GM18909 (cell line): ENCODE data around the gene CYP4F12.

ENCODE experiments used
- ATAC-seq: cut with Tn5 transposase; IDR thresholded peaks from one replicate; pipeline ENCODE4 v1.9.1; 2021; ENCODE audit warnings: mild to moderate bottlenecking; ENCODE audit not compliant: unreplicated experiment, poor library complexity

Gene CYP4F12

DNA sequence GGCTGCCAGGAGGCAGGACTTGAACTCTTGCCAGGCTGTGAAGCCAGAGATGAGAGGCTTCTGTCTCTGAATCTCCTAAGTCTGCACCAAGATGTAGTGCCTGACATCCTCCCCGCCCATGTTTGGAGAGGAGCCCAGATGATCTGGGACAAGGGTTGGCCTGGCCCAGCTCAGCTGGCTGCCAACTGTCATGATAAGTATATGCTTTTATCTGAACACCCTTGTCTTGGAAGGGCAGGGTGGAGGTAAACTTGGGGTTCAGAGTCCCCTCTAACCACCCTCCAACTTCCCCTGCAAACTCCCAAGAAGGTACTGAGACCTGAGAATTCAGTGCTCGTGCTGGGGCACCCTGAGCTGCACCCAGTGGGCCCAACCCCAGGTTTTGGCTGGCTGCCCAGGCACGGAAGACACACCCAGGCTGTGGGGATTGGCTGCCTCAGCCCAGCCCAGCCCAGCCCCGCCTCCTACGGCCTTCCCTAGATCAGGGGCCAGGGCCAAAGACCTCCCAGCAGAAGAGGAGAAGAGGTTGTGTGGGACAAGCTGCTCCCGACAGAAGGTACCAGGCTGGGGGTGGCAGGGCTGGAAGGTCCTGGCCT is at the start of gene CYP4F12:
Gene CYP4F12, plus strand, starts transcription at position 508 of the 596 bp plus-strand sequence. CDS start 443 bp downstream, outside the sequence.
- ATAC-seq: no peak

DNA sequence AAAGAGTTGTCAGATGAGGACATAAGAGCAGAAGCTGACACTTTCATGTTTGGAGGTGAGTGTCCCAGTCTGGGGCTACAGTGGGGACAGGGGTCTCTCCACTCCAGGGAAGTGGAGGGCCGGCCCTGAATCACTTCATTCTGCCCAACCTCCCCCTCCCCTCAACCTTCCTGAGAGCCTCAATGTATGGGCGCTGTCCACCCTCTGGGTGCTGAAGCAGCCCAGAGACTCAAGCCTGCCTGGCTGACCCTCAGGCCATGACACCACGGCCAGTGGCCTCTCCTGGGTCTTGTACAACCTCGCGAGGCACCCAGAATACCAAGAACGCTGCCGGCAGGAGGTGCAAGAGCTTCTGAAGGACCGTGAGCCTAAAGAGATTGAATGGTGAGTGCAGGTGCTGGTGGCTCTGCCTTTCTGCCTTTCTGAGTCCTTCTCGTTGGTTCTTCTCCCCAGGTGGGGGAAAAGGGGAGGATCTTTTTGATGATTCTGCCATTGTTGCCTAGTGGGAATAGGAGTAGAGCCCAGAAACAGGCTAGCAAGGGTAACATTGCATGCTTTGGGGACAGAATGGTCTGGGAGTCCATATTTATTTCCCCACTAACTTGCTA is 49.1 kb upstream of the CYP4F12 start:
- no peak for ATAC-seq

DNA sequence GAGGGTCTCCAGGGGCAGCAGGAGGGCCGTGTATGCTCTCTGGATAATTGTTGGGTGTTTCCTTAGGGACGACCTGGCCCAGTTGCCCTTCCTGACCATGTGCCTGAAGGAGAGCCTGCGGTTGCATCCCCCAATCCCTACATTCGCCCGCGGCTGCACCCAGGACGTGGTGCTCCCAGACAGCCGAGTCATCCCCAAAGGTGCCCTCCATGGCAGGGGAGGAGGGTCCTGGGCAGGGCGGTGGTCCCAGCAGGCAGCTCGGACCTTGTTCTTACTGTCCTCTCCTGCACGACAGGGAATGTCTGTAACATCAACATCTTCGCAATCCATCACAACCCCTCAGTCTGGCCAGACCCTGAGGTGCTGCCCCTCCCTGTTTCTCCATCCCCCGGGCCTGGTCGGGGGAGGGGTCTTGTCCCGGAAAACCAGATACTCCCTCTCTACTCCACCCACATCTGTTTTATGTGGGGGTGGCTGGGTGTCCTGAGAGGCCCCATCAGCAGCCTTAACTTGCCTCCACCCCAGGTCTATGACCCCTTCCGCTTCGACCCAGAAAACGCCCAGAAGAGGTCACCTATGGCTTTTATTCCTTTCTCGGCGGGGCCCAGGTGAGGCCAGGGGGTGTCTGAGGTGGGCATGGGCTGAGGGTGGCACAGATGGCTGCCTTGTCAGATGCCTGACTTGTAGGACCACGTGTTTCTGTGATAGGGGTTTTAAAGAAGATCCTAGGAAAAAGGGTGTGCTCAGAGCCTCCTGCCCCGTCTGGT is 44.5 kb upstream of the CYP4F12 start:
- no peak for ATAC-seq

- ATAC-seq: no peak
These were observed 43.6 kb upstream of the CYP4F12 start for GRCh38 chr19:15629003-15629880.

DNA sequence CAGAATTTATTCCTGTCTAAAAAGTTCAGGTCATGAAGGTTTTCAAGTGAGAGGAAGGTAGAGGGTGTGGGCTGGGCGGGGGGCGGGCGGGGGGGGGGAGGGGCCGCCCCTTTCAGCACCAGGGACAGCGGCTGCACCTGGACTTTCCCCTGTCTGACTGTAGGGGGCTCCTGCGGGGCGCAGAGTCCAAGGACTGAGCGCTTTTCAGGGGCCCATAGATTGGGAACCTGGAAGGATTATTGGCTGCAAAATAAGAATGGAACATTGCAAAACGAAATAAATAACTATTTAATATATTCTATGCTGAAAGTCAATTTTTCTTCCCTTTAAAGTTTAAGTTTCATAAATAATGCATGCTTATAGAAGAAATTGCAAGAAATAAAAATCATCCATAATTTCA is 41.1 kb upstream of the CYP4F12 start:
- no peak for ATAC-seq

- no peak for ATAC-seq
These were observed 39.6 kb upstream of the CYP4F12 start for GRCh38 chr19:15633082-15633835.

- ATAC-seq: no peak
These were observed 38.8 kb upstream of the CYP4F12 start for GRCh38 chr19:15634105-15634504.

- no peak for ATAC-seq
These were observed 37.7 kb upstream of the CYP4F12 start for GRCh38 chr19:15635016-15635805.

GRCh38 chr19:15636026-15636425 is 36.9 kb upstream of the CYP4F12 start:
- no peak for ATAC-seq

DNA sequence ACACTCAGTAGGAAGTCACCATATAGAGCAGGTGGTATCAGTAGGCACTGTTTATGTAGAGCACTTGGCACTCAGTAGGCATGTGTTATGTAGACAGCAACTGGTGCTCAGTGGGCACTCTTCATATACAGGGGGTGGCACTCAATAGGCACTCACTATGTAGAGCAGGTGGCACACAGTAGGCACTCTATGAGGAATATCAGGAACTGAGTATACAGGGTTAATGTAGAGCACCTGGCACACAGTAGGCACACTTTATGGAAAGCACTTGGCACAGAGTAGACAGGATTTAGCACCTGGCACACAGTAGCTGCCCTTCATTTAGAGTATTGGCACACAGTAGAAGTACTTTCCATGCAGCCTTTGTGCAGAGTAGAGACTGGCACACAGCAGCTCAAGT is 33.3 kb upstream of the CYP4F12 start:
- no peak for ATAC-seq

DNA sequence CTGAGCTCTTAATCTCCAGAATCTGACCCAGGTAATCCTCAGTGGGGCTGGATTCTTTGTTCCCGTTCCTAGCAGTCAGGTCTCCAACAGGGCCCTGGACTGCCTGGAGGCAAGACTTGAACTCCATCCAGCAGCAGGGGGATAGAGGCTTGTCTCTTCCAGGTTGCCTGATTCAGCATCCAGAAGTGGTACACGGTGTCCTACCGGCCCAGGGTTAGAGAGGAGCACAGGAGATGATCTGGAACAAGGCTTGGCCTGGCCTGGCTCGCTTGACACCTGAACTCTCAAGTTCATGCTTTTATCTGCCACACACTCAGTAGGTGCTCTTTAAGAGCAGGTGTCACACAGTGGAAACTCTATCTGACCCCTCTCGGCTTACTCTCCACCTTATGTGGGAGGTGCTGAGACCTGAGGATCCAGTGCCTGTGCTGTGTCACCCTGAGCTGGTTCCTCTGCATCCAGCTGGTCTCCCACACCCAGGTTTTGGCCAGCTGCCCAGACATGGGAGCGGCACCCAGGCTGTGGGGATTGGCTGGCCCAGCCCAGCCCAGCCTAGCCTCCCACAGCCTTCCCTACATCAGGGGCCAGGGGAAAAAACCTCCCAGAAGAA is 32.5 kb upstream of the CYP4F12 start, which contains the start of gene CYP4F3:
Gene CYP4F3, plus strand, starts transcription at position 604 of the 610 bp plus-strand sequence. CDS start 519 bp downstream, outside the sequence.
- ATAC-seq: no peak

DNA sequence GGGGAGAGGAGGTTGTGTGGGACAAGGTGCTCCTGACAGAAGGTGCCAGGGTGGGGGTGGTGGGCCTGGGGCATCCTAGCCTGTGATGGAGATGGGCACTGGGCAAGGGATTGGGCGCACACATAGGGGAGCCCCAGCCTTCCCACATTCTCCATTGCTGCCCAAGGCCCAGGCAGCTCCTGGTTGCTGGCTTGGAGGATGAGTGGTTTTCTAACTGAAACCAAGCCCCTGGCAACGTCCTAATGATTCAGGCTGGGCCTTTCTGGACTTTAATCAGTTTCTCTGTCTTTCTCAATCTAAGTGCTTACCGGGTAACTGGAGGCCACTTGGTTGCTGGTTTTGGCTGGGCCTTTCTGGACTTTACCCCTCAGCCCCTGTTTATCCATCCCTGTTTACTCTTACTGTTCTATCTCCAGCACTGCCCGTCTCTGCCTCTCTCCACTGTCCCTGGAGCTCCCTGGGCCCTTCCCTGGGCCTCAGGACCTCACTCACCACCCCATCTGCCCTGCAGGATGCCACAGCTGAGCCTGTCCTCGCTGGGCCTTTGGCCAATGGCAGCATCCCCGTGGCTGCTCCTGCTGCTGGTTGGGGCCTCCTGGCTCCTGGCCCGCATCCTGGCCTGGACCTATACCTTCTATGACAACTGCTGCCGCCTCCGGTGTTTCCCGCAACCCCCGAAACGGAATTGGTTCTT is 31.8 kb upstream of the CYP4F12 start:
- ATAC-seq: no peak

DNA sequence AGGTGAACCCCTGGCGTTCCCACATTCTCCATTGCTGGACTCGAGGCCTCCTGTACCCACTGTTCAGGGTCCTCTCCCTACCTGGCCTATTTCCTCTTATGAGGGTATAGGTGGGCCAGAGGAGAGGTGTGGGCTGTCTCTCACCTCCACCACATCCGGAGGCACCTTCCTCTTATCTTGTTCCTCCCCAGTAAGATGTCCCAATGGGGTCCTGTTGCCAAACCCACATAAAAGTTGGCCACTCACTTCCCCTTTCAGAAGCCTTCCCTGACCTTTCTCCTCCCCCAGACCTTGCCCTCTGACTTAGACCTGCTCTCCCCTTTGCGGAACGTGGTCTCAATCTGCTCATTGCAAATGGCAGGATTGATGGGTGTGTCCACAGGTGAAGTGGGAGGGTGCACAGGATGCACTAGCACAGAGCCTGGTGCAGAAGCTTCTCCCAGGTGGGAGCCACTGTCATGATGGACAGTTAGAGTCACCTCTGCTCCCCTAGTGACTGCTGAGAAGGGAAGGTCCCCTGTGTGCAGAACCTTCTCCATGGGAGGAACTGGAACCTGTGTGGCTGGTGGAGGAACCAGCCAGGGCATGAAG is 30.9 kb upstream of the CYP4F12 start:
- no peak for ATAC-seq

DNA sequence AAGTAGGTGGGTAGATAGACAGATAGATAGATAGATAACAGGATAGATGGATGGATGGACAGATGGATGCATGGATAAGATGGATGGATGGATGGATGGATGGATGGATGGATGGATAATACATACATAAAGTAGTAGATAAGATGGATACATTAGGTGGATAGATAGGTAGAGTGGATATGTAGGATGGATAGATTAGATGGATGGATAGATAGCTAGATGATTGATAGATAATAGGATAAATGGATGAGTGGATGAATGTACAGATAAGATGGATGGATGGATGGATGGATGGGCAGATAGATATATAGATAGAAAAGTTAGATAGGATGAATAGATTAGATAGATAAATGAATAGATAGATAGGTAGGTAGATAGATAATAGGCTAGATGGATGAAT is 30.1 kb upstream of the CYP4F12 start:
- ATAC-seq: no peak

- ATAC-seq: no peak
These were observed 29.5 kb upstream of the CYP4F12 start for GRCh38 chr19:15643387-15643786.

GRCh38 chr19:15644066-15644741 is 28.7 kb upstream of the CYP4F12 start:
- no peak for ATAC-seq

GRCh38 chr19:15644816-15645215 is 28.1 kb upstream of the CYP4F12 start:
- ATAC-seq: no peak
